Mesodermal cell (in vitro differentiated cells): Measurements from ENCODE around the gene RABAC1.
A peak's percentile ranks its signal among the peaks of the same experiment; 100 is the strongest.

Source experiments
- H3K27ac ChIP-seq: 2 replicates; pipeline ENCODE4 v1.7.0; 2013; ENCODE audit warnings: mild to moderate bottlenecking, low read depth, low read length, moderate library complexity; ENCODE audit not compliant: severe bottlenecking
- H3K36me3 ChIP-seq: 2 replicates; pipeline ENCODE4 v1.7.1; 2013; ENCODE audit warnings: mild to moderate bottlenecking, low read length, moderate library complexity; ENCODE audit not compliant: control insufficient read depth, insufficient read depth
- H3K4me1 ChIP-seq: one replicate; pipeline ENCODE4 v1.7.1; 2013; ENCODE audit warnings: mild to moderate bottlenecking, low read length; ENCODE audit not compliant: insufficient read depth, control insufficient read depth, poor library complexity, severe bottlenecking
- H3K4me3 ChIP-seq: 2 replicates; pipeline ENCODE4 v1.7.0; 2013; ENCODE audit warnings: low read length, control low read depth, mild to moderate bottlenecking; ENCODE audit not compliant: insufficient read depth, poor library complexity, severe bottlenecking; ENCODE audit errors: extremely low read depth
- H3K9me3 ChIP-seq: 2 replicates; pipeline ENCODE4 v1.7.1; 2013; ENCODE audit warnings: mild to moderate bottlenecking, low read length, moderate library complexity; ENCODE audit not compliant: control insufficient read depth
- WGBS, 2 experiments: methylation state at CpG; one replicate each; pipeline ENCODE4 v1.1.5; 2013; ENCODE audit warnings: missing lambda C conversion rate in 2 of 2; ENCODE audit not compliant: insufficient coverage in 2 of 2; 5-methylcytosine and 5-hydroxymethylcytosine counted together

Gene RABAC1

GRCh38 chr19:41934849-41935374 lies 24.2 kb downstream of the RABAC1 start:
- WGBS, 2 experiments: 25 to 27% methylated on average over 6 to 7 of the region's 7 CpGs
- H3K27ac ChIP-seq: no peak overlapping the region
- no peaks in the 10 kb centered on the region for H3K9me3 ChIP-seq
- H3K4me1 ChIP-seq: no peaks in the 10 kb centered on the region
- no peaks in the 10 kb centered on the region for H3K36me3 ChIP-seq
- no peak overlapping the region for H3K4me3 ChIP-seq

- Histone ChIP-seq H3K4me1 (no peaks in the 10 kb centered on the region), H3K36me3 (no peaks in the 10 kb centered on the region), H3K27ac (no peak overlapping the region), H3K4me3 (no peak overlapping the region), H3K9me3 (no peaks in the 10 kb centered on the region)
- 32 to 46% methylated on average over 4 to 5 of the region's 7 CpGs for WGBS, 2 experiments
Measured at GRCh38 chr19:41933693-41934426, 25.3 kb downstream of the RABAC1 start.

- Histone ChIP-seq H3K9me3 (no peaks in the 10 kb centered on the region), H3K36me3 (no peaks in the 10 kb centered on the region), H3K4me1 (no peaks in the 10 kb centered on the region), H3K4me3 (no peak overlapping the region), H3K27ac (no peak overlapping the region)
- WGBS, 2 experiments: 31 to 40% methylated on average over 28 to 29 of the region's 29 CpGs
Measured at GRCh38 chr19:41932720-41933332, 26.3 kb downstream of the RABAC1 start.

- Histone ChIP-seq H3K27ac (no peak overlapping the region), H3K9me3 (no peaks in the 10 kb centered on the region), H3K4me1 (no peaks in the 10 kb centered on the region), H3K36me3 (no peaks in the 10 kb centered on the region), H3K4me3 (no peak overlapping the region)
- 7 to 15% methylated on average over 6 to 7 of the region's 11 CpGs for WGBS, 2 experiments
Measured at GRCh38 chr19:41932259-41932719, 26.8 kb downstream of the RABAC1 start.

GRCh38 chr19:41930926-41931592 lies 28.1 kb downstream of the RABAC1 start:
- H3K4me3 ChIP-seq: no peak overlapping the region
- no peaks in the 10 kb centered on the region for H3K4me1 ChIP-seq
- H3K27ac ChIP-seq: no peak overlapping the region
- no peaks in the 10 kb centered on the region for H3K9me3 ChIP-seq
- H3K36me3 ChIP-seq: no peaks in the 10 kb centered on the region
- WGBS, 2 experiments: 3 to 6% methylated on average over 12 of the region's 17 CpGs

GRCh38 chr19:41930322-41930722 lies 28.8 kb downstream of the RABAC1 start:
- no peak overlapping the region for H3K27ac ChIP-seq
- H3K36me3 ChIP-seq: no peaks in the 10 kb centered on the region
- no peaks in the 10 kb centered on the region for H3K9me3 ChIP-seq
- H3K4me1 ChIP-seq: no peaks in the 10 kb centered on the region
- no peak overlapping the region for H3K4me3 ChIP-seq
- WGBS, 2 experiments: 28 to 30% methylated on average over 2 of the region's 7 CpGs

- Histone ChIP-seq H3K36me3 (no peaks in the 10 kb centered on the region), H3K4me3 (no peak overlapping the region), H3K9me3 (no peaks in the 10 kb centered on the region), H3K27ac (no peak overlapping the region), H3K4me1 (no peaks in the 10 kb centered on the region)
- WGBS, 2 experiments: 21 to 33% methylated on average over 6 to 8 of the region's 14 CpGs
Measured at GRCh38 chr19:41929536-41930071, 29.5 kb downstream of the RABAC1 start.

GRCh38 chr19:41928754-41929535 lies 30.2 kb downstream of the RABAC1 start:
- H3K4me1 ChIP-seq: no peaks in the 10 kb centered on the region
- H3K36me3 ChIP-seq: no peaks in the 10 kb centered on the region
- no peaks in the 10 kb centered on the region for H3K9me3 ChIP-seq
- H3K4me3 ChIP-seq: peak overlapping the region; percentile 45
- H3K27ac ChIP-seq: no peak overlapping the region
- 8 to 12% methylated on average over 11 to 15 of the region's 29 CpGs for WGBS, 2 experiments

- Histone ChIP-seq H3K36me3 (no peaks in the 10 kb centered on the region), H3K27ac (no peak within 1 kb of the TSS), H3K4me3 (peak within 1 kb of the TSS; percentile 45), H3K9me3 (no peaks in the 10 kb centered on the region), H3K4me1 (no peaks in the 10 kb centered on the region)
- 0 to 1% methylated on average over 22 to 37 of the region's 49 CpGs for WGBS, 2 experiments
Measured at GRCh38 chr19:41928221-41928683, 30.9 kb downstream of the RABAC1 start, which contains the start of gene ERFL. Gene ERFL (minus strand): TSS chr19:41928449. CDS start chr19:41912919, 15,530 bp downstream.
